Activated naive CD4-positive, alpha-beta T cell treated with anti-CD3 and anti-CD28 coated beads, Interleukin-2, amount 50 U/mL, for 24 hours (primary cell): Measurements from ENCODE around the gene SLX9.

ENCODE experiments used
- H3K27ac Mint-ChIP-seq: one replicate; pipeline ENCODE4 v1.8.0; 2021; ENCODE audit warnings: mild to moderate bottlenecking, mixed read lengths
- H3K27me3 Mint-ChIP-seq: one replicate; pipeline ENCODE4 v1.8.0; 2021; ENCODE audit warnings: mixed read lengths
- H3K36me3 Mint-ChIP-seq: one replicate; pipeline ENCODE4 v1.8.0; 2021; ENCODE audit warnings: mixed read lengths
- H3K4me1 Mint-ChIP-seq: one replicate; pipeline ENCODE4 v1.8.0; 2021; ENCODE audit warnings: mixed read lengths
- H3K4me3 Mint-ChIP-seq: one replicate; pipeline ENCODE4 v1.8.0; 2021; ENCODE audit warnings: mild to moderate bottlenecking, mixed read lengths
- H3K9me3 Mint-ChIP-seq: one replicate; pipeline ENCODE4 v1.8.0; 2021; ENCODE audit warnings: mixed read lengths

SLX9 gene

DNA sequence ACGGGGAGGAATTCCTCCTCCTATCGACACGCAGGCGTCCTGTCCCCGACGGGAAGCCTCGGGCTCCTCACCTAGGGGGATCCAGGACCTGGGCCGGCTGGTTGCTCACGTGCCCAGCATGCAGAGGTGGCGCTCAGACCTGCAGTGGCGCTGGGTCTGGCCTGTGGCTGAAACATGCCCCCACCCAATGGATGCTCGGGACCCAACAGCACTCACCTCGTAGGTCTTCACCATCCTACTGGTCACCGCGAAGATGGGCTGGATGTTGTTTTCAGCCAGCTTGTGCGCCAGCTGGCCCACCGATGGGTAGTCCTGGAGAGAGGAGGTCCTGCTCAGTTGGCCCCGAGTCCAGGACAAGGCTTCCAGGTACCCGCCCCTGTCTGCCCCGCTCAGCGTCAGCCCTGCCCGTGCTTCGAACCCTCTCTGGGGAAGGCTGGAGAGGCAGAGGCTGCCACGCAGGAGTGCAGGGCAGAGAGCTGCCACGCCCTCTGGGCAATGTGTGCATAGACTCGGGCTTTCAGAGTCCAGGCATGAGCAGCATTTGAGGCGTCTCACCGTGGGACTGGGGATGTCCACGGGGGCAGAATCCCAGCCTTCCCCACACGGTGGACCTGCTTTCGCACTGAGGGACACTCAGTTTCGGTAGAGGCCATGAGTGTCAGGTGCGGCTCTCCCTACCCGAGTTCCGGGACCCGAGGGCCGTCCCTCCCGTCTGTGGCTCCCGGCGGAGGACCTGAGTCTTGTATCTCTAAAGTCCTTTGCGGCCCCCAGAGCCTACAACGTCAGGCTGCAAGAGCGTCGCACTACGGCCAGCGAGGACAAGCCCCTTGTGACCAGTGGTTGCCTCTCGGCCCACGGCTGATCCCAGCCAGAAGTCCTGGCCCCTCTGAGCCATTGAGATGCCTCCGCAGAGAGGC is 40.7 kb upstream of the SLX9 start:
- no peak overlapping the region for H3K4me3 Mint-ChIP-seq
- H3K27ac Mint-ChIP-seq = peak overlapping the region; percentile 17
- H3K4me1 Mint-ChIP-seq = peaks cover 5% of the 10 kb centered on the region
- no peaks in the 10 kb centered on the region for H3K27me3 Mint-ChIP-seq
- H3K36me3 Mint-ChIP-seq = peaks cover 12% of the 10 kb centered on the region
- H3K9me3 Mint-ChIP-seq = no peaks in the 10 kb centered on the region

DNA sequence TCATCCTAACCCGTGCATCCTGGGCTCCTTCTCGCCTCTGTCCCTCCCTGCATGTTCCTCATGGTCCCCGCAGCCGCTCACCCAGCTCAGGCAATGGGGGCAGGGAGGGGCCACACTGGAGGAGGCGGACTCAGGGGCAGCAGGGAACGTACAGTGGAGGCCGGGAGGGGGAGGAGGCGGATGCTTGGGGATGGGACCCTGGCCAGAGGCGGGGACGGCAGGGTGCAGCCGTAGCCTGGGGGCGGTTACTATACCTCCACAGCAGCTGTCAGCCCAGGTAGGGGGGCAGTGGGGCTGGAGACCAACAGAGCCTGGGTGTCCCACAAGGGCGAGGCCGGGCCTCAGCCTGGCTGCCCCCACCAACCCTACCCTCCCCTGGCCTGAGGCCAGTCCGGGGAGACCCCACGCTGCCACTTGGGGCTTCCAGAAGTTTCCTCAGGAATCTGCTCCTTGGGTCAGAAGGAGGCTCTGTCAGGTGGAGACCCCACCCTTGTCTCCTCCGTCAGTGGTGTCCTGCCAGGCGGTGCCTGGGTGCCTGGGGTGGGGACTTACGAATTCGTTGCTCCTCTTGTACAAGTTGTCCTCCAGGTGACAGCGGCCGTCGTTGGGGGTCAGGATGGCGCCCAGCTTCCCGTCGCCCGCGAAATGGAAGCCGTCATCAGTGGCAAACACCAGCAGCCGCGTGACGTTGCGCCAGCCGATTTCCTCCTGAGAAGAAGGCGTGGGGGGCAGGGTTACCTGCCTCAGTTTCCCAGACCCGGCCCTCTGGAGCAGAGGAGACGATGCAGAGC is 39.9 kb upstream of the SLX9 start:
- no peaks in the 10 kb centered on the region for H3K27me3 Mint-ChIP-seq
- no peak overlapping the region for H3K4me3 Mint-ChIP-seq
- H3K27ac Mint-ChIP-seq = peak overlapping the region; percentile 17
- H3K9me3 Mint-ChIP-seq = no peaks in the 10 kb centered on the region
- peaks cover 12% of the 10 kb centered on the region for H3K4me1 Mint-ChIP-seq
- peaks cover 15% of the 10 kb centered on the region for H3K36me3 Mint-ChIP-seq

DNA sequence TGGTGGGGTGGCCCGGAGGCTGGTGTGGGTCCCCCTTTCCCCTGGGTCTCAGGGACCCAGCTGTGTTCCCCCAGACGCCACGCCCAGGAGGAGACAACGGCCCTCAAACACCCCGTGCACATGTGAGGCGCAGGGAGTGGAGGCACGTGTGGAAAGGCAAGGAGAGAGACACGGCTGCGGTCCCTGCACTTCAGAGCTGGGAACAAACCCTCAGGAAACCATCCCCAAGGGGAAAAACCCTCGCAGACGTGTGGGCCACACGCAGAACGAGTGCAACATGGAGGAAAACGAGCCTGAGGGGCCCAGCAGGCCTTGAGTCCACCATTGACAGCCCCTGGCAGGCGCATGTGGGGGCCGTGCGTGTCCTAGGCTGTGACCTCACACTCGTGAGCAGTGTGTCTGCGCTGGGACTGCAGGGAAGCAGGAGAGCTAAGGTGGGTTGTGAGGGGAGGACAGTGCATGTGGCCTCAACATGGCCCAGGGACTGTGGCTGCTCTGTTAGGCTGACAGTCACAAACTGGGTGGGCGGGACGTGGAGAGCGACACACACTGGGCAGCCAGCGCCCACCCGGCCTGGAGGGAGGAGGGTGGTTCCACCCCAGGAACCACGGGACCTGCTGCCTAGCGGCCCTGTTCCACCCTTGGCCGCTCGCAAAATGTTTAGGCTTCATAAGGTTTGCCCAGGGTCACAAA is 39.1 kb upstream of the SLX9 start:
- Mint-ChIP-seq H3K27me3 (no peaks in the 10 kb centered on the region), H3K27ac (no peak overlapping the region), H3K4me3 (no peak overlapping the region), H3K9me3 (no peaks in the 10 kb centered on the region), H3K4me1 (peaks cover 12% of the 10 kb centered on the region), H3K36me3 (peaks cover 15% of the 10 kb centered on the region)

DNA sequence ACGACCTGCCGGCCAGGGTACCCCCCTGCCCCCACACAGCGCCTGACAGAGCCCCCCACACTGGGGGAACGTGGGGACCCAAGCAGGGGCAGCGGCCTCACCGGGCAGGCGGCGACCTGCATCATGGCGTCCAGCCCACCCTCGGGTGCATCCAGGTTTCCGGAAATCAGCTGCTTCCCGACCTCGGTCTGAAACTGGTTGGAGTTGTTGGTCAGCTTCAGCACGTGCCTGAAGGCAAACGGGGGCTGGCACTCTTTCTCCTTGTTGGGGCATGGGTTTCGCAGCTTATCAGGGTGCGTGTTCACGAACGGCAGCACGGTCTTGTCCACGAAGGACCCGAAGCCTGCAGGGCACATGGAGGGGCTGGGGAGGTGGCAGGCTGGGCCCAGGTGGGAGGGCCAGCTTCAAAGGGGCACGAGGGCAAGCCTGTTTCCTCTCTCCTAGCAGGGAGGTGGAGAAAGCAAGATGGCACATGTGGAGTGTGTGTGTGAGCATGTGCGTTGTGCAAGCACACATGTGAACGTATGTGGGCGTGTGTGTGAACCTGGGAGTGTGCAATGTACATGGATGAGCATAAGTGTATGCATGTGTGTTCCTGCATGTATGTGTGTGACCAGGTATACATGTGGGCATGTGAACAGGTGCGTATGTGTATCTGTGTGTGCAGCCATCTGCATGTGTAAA is 38.3 kb upstream of the SLX9 start:
- Mint-ChIP-seq H3K27me3 (no peaks in the 10 kb centered on the region), H3K36me3 (peaks cover 14% of the 10 kb centered on the region), H3K4me3 (no peak overlapping the region), H3K9me3 (no peaks in the 10 kb centered on the region), H3K27ac (no peak overlapping the region), H3K4me1 (peaks cover 17% of the 10 kb centered on the region)

DNA sequence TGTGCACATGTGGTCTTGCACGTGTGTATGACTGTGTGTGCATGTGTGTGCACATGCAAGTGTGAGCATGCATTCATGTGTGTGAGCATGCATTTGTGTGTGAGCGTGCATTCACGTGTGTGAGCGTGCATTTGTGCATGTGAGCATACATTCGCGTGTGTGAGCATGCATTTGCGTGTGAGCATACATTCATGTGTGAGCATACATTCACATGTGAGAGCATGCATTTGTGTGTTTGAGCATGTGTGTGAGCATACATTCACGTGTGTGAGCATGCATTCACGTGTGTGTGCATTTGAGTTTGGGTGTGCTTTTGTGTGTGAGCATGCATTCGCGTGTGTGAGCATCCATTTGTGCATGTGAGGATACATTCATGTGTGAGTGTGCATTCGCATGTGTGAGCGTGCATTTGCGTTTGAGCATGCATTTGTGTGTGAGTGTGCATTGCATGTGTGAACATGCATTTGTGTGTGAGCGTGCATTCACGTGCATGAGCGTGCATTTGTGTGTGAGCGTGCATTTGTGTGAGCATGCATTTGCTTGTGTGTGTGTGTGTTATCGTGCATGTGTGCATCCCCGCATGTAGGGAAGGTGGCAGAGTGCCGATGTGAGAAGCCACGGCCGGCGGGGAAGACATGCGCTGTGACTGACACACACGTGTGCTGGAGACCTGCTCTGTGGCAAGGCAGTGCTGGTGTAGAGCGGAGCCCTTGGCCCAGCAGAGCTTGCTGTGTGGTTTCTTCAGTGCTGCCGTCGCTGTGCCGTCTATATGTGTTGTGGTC is 37.4 kb upstream of the SLX9 start:
- Mint-ChIP-seq H3K4me1 (peaks cover 19% of the 10 kb centered on the region), H3K9me3 (no peaks in the 10 kb centered on the region), H3K27ac (peak overlapping the region; percentile 35), H3K27me3 (no peaks in the 10 kb centered on the region), H3K4me3 (no peak overlapping the region), H3K36me3 (peaks cover 14% of the 10 kb centered on the region)

DNA sequence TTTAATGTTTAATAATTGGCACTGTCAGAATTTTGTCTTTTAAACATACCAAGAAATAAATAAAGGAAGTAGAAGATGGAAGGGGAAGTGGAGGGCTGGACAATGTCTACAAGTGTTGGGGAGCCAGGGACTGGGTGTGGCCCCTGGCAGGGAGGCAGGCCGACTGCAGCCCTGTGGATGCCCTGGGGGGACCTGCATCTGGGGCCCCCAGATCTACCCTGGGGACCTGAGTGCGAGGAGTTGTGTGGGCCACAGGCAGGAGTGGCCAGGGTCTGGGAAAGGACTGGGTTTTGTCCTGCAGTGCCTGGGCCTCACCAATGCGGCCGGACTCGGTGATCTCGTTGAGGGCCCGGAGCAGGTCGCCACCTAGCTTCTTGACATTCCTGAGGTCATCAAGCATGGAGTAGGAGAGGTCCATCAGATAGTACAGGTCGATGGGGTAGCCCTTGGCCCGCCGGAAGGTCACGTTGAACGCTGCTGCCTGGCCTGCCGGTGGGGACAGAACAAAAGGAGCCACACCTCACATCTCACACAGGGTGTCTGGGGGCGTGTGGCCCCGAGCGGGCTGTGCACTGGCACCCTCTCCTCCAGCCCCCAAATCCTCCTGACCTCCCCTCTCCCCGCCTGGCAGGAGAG is 36.7 kb upstream of the SLX9 start:
- Mint-ChIP-seq H3K36me3 (peaks cover 14% of the 10 kb centered on the region), H3K27ac (peak overlapping the region; percentile 35), H3K4me3 (no peak overlapping the region), H3K4me1 (peaks cover 20% of the 10 kb centered on the region), H3K27me3 (no peaks in the 10 kb centered on the region), H3K9me3 (no peaks in the 10 kb centered on the region)

DNA sequence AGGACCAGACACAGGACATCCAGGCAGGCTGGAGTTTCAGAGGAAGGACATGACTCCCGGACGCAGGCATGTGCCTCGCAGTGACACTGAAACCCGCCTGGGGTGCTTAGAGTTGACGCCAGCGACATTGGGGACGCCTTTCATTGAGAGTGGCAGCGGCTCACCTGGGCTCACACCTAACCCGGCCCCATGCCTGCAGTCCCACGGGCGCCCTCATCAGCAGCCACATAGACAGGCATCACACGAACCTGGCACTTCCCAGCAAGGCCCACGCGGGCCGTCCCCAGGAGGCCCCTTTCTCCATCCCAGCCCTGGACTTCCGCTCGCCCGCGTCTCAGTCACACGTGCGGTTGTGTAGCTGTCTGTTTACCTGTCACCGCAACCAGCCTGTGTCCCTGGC is 36.1 kb upstream of the SLX9 start:
- Mint-ChIP-seq H3K9me3 (no peaks in the 10 kb centered on the region), H3K36me3 (peaks cover 11% of the 10 kb centered on the region), H3K4me3 (no peak overlapping the region), H3K27me3 (no peaks in the 10 kb centered on the region), H3K4me1 (peaks cover 21% of the 10 kb centered on the region), H3K27ac (peak overlapping the region; percentile 20)

DNA sequence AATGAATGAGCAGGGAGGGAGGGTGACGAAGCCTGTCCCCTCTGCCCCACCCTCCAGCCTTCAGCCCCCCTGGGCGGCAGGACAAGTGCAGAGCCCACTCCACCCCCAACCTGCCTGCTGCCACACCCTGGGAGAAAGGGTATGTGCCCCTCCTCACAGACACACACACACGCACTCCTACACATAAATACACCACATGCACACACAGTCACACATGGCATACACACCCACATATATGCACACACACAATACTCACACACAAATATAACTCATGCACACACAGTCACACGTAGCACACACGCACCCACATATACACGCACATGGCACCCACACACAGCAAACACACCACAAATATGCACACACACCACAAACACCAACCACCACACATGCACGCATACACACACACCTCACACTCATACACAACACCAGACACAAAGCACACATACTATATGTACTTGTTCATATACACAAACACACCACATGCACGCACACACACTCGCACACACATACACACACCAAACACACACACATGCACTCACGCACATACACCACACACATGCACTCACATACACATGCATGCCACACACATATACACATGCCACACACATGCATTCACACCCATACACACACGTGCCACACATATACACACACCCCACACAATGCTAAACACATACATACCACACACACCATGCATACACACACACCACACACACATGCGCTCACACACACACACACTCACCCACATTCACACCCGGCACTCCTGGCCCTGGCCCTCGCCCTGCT is 35.5 kb upstream of the SLX9 start:
- Mint-ChIP-seq H3K9me3 (no peaks in the 10 kb centered on the region), H3K36me3 (peaks cover 13% of the 10 kb centered on the region), H3K4me1 (peaks cover 28% of the 10 kb centered on the region), H3K27ac (peak overlapping the region; percentile 20), H3K27me3 (no peaks in the 10 kb centered on the region), H3K4me3 (no peak overlapping the region)

DNA sequence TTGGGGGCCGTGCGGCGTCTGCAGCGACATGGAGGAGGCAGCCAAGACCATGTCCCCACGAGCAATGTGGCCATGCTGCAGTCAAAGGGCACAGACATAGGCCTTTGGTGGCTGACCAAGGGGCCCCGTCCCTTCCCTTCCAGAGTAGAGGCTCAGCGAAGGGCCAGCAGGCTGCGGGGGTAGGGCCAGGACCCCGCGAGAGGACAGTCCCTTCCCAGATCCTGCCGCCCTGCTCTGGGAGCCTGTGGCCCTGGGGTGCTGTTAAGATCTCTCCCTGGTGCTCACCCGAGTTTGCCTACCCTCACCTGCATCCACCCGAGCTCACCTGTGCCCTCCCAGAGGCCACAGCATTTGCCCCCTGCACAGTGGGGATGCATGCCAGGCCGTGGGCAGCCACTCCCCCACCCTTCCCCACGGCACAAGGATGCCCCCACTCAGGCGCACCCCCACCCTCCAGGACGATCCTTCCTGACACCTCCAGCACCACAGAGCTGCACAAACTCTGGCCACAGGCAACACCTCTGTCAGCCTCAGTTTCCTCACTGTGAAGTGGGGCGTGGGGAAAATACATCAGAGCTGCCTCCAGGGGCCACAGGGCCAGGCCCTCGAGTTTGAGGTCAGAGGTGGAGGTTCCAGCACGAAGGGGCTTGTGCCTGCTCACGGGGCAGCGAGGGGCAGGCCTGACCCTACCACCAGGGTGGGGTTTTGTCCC is 34.7 kb upstream of the SLX9 start:
- Mint-ChIP-seq H3K27me3 (no peaks in the 10 kb centered on the region), H3K27ac (no peak overlapping the region)

DNA sequence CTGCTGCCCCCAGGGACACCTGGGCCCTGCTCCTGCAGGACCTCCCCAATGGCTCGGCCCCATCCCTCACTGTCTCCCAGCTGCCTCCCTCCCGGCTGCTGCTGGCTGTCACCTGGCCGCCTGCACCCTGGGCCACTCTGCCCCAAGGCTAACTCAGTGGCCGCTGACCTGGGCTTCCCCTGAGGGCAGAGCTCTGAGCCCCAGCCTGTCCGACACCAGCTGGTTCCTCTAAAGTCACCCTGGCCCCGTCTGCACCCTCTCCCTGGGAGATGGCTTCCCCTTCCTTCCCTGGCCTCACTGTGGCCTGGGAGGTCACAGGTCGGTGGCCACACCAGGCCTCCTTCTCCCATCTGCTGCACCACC is 34.1 kb upstream of the SLX9 start:
- Mint-ChIP-seq H3K9me3 (no peaks in the 10 kb centered on the region), H3K27me3 (no peaks in the 10 kb centered on the region), H3K4me1 (peaks cover 39% of the 10 kb centered on the region), H3K27ac (no peak overlapping the region), H3K4me3 (no peak overlapping the region), H3K36me3 (peaks cover 13% of the 10 kb centered on the region)

More for the DNA sequence above, 34.7 kb upstream of the SLX9 start:
- Mint-ChIP-seq H3K4me3 (no peak overlapping the region), H3K9me3 (no peaks in the 10 kb centered on the region), H3K4me1 (peaks cover 36% of the 10 kb centered on the region), H3K36me3 (peaks cover 13% of the 10 kb centered on the region)

DNA sequence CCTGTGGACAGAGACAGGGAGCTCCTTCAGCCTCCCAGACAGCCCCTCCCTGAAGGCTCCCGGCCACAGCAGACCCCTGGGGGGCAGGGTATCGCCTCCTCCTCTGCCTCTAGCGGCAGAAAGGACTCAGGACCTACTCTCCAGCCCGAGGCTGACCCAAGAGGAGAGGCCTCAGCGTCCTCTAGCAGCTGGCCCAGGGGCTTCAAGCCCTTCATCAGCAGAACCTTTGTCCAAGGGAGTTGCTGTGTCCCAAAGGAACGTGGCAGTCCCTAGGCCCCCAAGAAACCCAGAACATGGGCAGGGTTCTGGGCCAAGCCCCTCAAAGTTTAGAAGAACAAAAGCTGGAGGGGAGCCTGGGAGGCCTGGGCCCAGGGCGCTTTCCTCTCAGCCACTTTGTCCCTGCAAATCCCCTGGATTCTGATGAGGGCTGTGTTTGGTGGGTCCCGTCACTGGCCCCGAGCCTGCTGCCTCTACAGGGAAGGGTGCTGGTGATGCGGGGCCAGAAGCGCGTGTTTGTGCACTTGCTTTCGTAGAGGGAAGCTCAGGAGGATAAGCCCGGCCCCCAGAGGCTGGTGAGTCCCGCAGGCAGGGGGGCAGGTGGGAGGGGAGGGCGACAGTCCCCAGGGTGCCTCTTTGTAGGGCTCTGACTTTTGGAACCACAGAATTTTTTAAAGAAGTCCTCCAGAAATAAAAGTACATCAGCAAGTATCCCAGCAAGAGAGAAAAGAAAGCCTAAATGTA is 32.4 kb upstream of the SLX9 start:
- H3K36me3 Mint-ChIP-seq = peaks cover 10% of the 10 kb centered on the region
- H3K9me3 Mint-ChIP-seq = no peaks in the 10 kb centered on the region
- H3K4me1 Mint-ChIP-seq = peaks cover 55% of the 10 kb centered on the region
- no peak overlapping the region for H3K4me3 Mint-ChIP-seq
- H3K27me3 Mint-ChIP-seq = no peaks in the 10 kb centered on the region
- peak overlapping the region; percentile 55 for H3K27ac Mint-ChIP-seq

DNA sequence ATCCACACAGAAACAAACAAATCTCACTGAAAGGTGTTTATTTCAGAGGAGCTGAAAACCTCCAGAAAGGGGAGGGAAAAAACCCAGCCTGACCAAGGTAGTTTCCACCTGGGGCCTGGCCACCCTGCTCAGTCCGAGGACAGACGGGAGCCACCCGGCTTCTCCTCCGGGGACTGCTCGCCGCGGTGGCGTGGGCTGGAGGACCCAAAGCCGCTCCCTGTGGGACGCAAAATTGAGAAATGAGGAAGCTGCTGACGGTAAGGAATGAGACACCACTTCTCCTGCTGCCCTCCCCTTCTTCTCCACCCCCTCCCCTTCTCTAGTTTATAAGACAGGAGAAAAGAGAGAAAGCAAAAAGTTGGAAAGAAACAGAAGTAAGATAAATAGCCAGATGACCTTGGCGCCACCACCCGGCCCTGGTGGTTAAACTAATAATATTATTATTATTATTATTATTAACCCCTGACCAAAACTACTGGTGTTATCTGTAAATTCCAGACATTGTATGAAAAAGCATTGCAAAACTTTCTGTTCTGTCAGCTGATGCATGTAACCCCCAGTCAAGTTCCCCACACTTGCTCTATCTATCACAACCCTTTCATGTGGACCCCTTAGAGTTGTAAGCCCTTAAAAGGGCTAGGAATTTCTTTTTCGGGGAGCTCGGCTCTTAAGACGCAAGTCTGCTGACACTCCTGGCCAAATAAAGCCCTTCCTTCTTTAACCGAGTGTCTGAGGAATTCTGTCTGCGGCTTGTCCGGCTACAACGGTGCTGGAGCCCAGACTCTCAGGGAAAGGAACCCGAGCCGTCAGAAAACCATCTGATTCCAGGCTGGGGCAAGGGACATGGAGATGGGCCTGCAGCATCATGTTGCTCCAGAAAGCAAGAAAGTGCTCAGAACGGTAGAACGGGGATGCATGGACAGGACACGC is 31.6 kb upstream of the SLX9 start:
- no peaks in the 10 kb centered on the region for H3K27me3 Mint-ChIP-seq
- H3K9me3 Mint-ChIP-seq = no peaks in the 10 kb centered on the region
- H3K27ac Mint-ChIP-seq = peak overlapping the region; percentile 68
- peaks cover 5% of the 10 kb centered on the region for H3K36me3 Mint-ChIP-seq
- H3K4me1 Mint-ChIP-seq = peaks cover 60% of the 10 kb centered on the region
- H3K4me3 Mint-ChIP-seq = peak overlapping the region; percentile 57
